ENCODE measurements around the gene RB1. TPM values are rescaled to one million over a fixed set of nuclear protein-coding genes. Genes with fewer than 3 reads are reported as not detected.

RB1 gene
- total and polyA plus RNA-seq, 9 of the 15 experiments (the other 6 are each of a cell fraction or from before 2014, with no cell fraction given) = 5.0 to 23.8 (median 17.9) TPM

DNA sequence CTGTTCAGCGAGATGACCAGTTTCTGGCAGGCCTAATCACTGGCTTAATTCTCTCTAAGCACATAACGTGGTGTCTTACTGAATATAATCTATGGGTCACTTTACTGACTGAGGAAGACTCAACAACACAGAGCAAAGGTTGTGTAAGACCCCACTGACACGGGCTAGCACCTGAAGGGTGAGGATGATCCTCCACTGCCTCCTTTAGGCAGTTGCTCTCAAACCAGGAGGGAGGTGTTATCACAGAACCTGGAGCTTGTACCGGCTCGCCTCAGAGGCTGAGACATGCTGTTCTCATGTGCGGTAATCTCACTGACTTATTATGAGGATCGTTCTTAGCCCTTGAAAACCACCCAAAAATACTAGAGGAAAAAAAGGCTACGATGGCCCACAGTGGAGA, 201.1 kb downstream of the RB1 start:
- Histone ChIP-seq H4K20me1 (replicated peaks; ENCODE audit: control insufficient read depth, insufficient read depth, low read length) (no peaks in the 10 kb centered on the region), H3K9me1 (ENCODE audit: control insufficient read depth, insufficient read depth, low read length) (no peaks in the 10 kb centered on the region), H3K4me3 (no peak overlapping the region), H3K27ac (ENCODE audit: extremely low read depth, low read depth, low read length) (no peak overlapping the region), H3K9ac (ENCODE audit: insufficient read depth in 1 of 2, low read depth in 2 of 2, low read length in 2 of 2) (no peak overlapping the region), H2AFZ (ENCODE audit: low read depth, low read length) (no peak overlapping the region), H3K36me3 (ENCODE audit: control insufficient read depth, insufficient read depth, low read length) (no peaks in the 10 kb centered on the region), H3K4me2 (ENCODE audit: insufficient read depth, low read length) (no peak overlapping the region), H3K4me1 (replicated peaks in 1 of 2; ENCODE audit: control insufficient read depth in 2 of 2, insufficient read depth in 2 of 2, low read length in 2 of 2) (peaks cover 0 to 3% of the 10 kb centered on the region in 2 experiments; a peak in 3 of 5 replicates), H3K9me3 (replicated peaks; ENCODE audit: control insufficient read depth, insufficient read depth, low read depth, low read length) (no peaks in the 10 kb centered on the region), H3K27me3 (ENCODE audit: control insufficient read depth in 2 of 2, insufficient read depth in 2 of 2, low read length in 2 of 2) (0 out of 5 replicates have a peak, but pooled peaks cover 0 to 5% of the 10 kb centered on the region in 2 experiments), H3K79me2 (ENCODE audit: control insufficient read depth, insufficient read depth, low read length) (no peaks in the 10 kb centered on the region)
- in situ Hi-C loops (cut with MboI) = no loop called here
- peak in 1 of 4 experiments; percentile 3 for DNase-seq (ENCODE audit: extremely low read depth in 1 of 4, low spot score in 3 of 4)
- no TSS peak for BruUV-seq (replicated peaks)
- ChIA-PET CTCF (ENCODE audit: low intra/inter-chr PET ratio) (interaction anchor here (0.6 kb wide), 1 partner anchor 960 kb away, joined by 4 read pairs; no protein-coding TSS in a partner anchor), POLR2A (no interaction called here)
- peak; percentile 37 for FAIRE-seq
- 38% methylated on average over 7 of the region's 8 CpGs for whole genome bisulfite sequencing (ENCODE audit: insufficient coverage, low coverage, missing lambda C conversion rate)
- peak; percentile 48; the same call in 2 of the 3 replicates for ATAC-seq
- TF ChIP-seq BCL6 (CRISPR knock-in tag; IDR thresholded peaks at IDR 0.05) (no peak), KAT7 (CRISPR knock-in tag; IDR thresholded peaks at IDR 0.05; ENCODE audit: borderline replicate concordance) (no peak), TSC22D4 (tag; IDR thresholded peaks at IDR 0.05) (no peak)
- TF ChIP-seq, protein P1, sequence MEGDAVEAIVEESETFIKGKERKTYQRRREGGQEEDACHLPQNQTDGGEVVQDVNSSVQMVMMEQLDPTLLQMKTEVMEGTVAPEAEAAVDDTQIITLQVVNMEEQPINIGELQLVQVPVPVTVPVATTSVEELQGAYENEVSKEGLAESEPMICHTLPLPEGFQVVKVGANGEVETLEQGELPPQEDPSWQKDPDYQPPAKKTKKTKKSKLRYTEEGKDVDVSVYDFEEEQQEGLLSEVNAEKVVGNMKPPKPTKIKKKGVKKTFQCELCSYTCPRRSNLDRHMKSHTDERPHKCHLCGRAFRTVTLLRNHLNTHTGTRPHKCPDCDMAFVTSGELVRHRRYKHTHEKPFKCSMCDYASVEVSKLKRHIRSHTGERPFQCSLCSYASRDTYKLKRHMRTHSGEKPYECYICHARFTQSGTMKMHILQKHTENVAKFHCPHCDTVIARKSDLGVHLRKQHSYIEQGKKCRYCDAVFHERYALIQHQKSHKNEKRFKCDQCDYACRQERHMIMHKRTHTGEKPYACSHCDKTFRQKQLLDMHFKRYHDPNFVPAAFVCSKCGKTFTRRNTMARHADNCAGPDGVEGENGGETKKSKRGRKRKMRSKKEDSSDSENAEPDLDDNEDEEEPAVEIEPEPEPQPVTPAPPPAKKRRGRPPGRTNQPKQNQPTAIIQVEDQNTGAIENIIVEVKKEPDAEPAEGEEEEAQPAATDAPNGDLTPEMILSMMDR (IDR thresholded peaks at IDR 0.05 in 2 of 3, conservative IDR thresholded peaks at IDR 0.05 in 1 of 3; ENCODE audit: insufficient read depth in 2 of 3, low read depth in 1 of 3, low read length in 3 of 3) = 0 out of 6 replicates have a peak, but pooled peaks of 1 of the 3 experiments have one; percentile 9
- intact Hi-C loops (cut with micrococcal nuclease) = no loop called here

All from K562 (cell line).